IMR-90 (cell line): ENCODE measurements around the gene RNF186. TPM values are rescaled to one million over a fixed set of nuclear protein-coding genes. Genes with fewer than 3 reads are reported as not detected.

Experiments
- polyA plus RNA-seq, 3 experiments: library from polyadenylated mRNA; depleted of rRNA; stranded (reverse); fragments of >200 nt; gene quantifications; 2 replicates each; pipeline ENCODE4 v1.2.3, GENCODE V29; 2012; ENCODE audit warnings: low replicate concordance in 1 of 3
- total RNA-seq: library from RNA; depleted of rRNA; stranded (reverse); fragments of >200 nt; gene quantifications from 2 replicates; pipeline ENCODE4 v1.2.3, GENCODE V29; 2012; rRNA removed

The RNF186 gene
- total and polyA plus RNA-seq, 2 of the 4 experiments (the other 2 are of a cell fraction) = not detected

Other genes starting within 250 kb of the RNF186 start
- 12.5 and 14.0 TPM in 2 replicates for gene NBL1, start 171.0 kb downstream of the RNF186 start, total RNA-seq
- gene NBL1, start 171.0 kb downstream of the RNF186 start, polyA plus RNA-seq (2012; rRNA removed) = 54.2 and 62.7 TPM in 2 replicates
- not detected in 2 replicates for gene HTR6, start 150.4 kb downstream of the RNF186 start, total RNA-seq
- gene HTR6, start 150.4 kb downstream of the RNF186 start, polyA plus RNA-seq (2012; rRNA removed) = not detected in 2 replicates
- 6.9 and 7.3 TPM in 2 replicates for gene TMCO4, start 15.4 kb downstream of the RNF186 start, total RNA-seq
- gene TMCO4, start 15.4 kb downstream of the RNF186 start, polyA plus RNA-seq (2012; rRNA removed) = 8.4 and 8.6 TPM in 2 replicates
- 2.9 and 6.1 TPM in 2 replicates for gene OTUD3, start 67.1 kb upstream of the RNF186 start, total RNA-seq
- 2.6 and 3.1 TPM in 2 replicates for gene OTUD3, start 67.1 kb upstream of the RNF186 start, polyA plus RNA-seq (2012; rRNA removed)
- not detected in 2 replicates for gene PLA2G2E, start 108.3 kb upstream of the RNF186 start, total RNA-seq
- gene PLA2G2E, start 108.3 kb upstream of the RNF186 start, polyA plus RNA-seq (2012; rRNA removed) = not detected in 2 replicates
- not detected in 2 replicates for gene PLA2G2A, start 164.3 kb upstream of the RNF186 start, total RNA-seq
- gene PLA2G2A, start 164.3 kb upstream of the RNF186 start, polyA plus RNA-seq (2012; rRNA removed) = not detected in 2 replicates